ENCODE results near the gene OR4F6.

DNA sequence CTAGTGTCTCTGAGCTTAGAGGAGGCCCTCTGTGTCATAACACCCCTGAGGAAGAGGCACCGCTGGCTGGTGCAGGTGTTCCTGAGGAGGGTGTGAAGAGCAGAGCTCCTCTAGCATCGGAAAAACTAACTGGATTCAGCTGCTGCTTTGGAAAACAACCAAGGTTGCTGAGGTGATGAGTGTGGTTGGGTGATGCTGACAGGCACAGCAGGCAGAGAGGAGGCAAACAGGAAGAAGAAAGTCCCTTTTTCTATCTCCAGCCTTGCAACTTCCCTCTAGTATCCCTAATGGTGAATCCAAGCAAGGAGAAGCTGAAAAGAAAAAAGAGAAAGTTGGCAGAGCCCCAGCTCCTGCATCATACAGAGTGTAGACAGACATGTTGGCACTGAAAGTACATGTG, 4.9 kb downstream of the OR4F6 start:
- TF ChIP-seq, protein P1, sequence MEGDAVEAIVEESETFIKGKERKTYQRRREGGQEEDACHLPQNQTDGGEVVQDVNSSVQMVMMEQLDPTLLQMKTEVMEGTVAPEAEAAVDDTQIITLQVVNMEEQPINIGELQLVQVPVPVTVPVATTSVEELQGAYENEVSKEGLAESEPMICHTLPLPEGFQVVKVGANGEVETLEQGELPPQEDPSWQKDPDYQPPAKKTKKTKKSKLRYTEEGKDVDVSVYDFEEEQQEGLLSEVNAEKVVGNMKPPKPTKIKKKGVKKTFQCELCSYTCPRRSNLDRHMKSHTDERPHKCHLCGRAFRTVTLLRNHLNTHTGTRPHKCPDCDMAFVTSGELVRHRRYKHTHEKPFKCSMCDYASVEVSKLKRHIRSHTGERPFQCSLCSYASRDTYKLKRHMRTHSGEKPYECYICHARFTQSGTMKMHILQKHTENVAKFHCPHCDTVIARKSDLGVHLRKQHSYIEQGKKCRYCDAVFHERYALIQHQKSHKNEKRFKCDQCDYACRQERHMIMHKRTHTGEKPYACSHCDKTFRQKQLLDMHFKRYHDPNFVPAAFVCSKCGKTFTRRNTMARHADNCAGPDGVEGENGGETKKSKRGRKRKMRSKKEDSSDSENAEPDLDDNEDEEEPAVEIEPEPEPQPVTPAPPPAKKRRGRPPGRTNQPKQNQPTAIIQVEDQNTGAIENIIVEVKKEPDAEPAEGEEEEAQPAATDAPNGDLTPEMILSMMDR (IDR thresholded peaks at IDR 0.05): no peak
- no peak for TF ChIP-seq POLR2A (IDR thresholded peaks at IDR 0.05)
